ENCODE data around the gene MUC20. TPM values are rescaled to one million over a fixed set of nuclear protein-coding genes. Genes with fewer than 3 reads are reported as not detected.
"Not testable (repeated sequence)": the region's sequence is repeated elsewhere in the genome, so short reads cannot be mapped to it uniquely, and the experiment has no call there.

Gene MUC20
- total RNA-seq, 1 donor from 2014 or later: 0.21 TPM

- Mint-ChIP-seq H3K27me3 (ENCODE audit: unreplicated experiment) (peaks cover 4% of the 10 kb centered on the region), H3K36me3 (ENCODE audit: low read depth, unreplicated experiment) (peaks cover 9% of the 10 kb centered on the region)
- DNase-seq (ENCODE audit: low spot score): no peak
Observed at GRCh38 chr3:195711813-195712534, 8.8 kb upstream of the MUC20 start.

DNA sequence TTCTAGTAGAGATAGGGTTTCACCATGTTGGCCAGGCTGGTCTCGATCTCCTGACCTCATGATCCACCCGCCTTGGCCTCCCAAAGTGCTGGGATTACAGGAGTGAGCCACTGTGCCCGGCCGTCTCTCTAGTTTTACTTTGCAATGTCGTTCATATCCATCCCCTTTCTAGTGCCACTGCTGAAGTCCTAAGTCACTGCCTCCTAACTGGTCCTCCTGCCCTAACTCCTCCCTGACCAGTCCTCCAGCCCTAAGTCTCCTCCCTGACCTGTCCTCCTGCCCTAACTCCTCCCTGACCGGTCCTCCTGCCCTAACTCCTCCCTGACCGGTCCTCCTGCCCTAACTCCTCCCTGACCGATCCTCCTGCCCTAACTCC lies 8.3 kb upstream of the MUC20 start:
- not testable (repeated sequence) for DNase-seq (ENCODE audit: low spot score); H3K4me3 Mint-ChIP-seq (ENCODE audit: unreplicated experiment); H3K27me3 Mint-ChIP-seq (ENCODE audit: unreplicated experiment); H3K27ac Mint-ChIP-seq (ENCODE audit: unreplicated experiment); H3K9me3 Mint-ChIP-seq (ENCODE audit: unreplicated experiment); H3K36me3 Mint-ChIP-seq (ENCODE audit: low read depth, unreplicated experiment); H3K4me1 Mint-ChIP-seq (ENCODE audit: unreplicated experiment)

More at GRCh38 chr3:195711813-195712534, 8.8 kb upstream of the MUC20 start:
- H3K9me3 Mint-ChIP-seq (ENCODE audit: unreplicated experiment): no peaks in the 10 kb centered on the region
- TF ChIP-seq, protein P1, sequence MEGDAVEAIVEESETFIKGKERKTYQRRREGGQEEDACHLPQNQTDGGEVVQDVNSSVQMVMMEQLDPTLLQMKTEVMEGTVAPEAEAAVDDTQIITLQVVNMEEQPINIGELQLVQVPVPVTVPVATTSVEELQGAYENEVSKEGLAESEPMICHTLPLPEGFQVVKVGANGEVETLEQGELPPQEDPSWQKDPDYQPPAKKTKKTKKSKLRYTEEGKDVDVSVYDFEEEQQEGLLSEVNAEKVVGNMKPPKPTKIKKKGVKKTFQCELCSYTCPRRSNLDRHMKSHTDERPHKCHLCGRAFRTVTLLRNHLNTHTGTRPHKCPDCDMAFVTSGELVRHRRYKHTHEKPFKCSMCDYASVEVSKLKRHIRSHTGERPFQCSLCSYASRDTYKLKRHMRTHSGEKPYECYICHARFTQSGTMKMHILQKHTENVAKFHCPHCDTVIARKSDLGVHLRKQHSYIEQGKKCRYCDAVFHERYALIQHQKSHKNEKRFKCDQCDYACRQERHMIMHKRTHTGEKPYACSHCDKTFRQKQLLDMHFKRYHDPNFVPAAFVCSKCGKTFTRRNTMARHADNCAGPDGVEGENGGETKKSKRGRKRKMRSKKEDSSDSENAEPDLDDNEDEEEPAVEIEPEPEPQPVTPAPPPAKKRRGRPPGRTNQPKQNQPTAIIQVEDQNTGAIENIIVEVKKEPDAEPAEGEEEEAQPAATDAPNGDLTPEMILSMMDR (IDR thresholded peaks at IDR 0.05; ENCODE audit: unreplicated experiment): no peak
- no peak overlapping the region for H3K27ac Mint-ChIP-seq (ENCODE audit: unreplicated experiment)
- no peaks in the 10 kb centered on the region for H3K4me1 Mint-ChIP-seq (ENCODE audit: unreplicated experiment)
- no peak overlapping the region for H3K4me3 Mint-ChIP-seq (ENCODE audit: unreplicated experiment)

DNA sequence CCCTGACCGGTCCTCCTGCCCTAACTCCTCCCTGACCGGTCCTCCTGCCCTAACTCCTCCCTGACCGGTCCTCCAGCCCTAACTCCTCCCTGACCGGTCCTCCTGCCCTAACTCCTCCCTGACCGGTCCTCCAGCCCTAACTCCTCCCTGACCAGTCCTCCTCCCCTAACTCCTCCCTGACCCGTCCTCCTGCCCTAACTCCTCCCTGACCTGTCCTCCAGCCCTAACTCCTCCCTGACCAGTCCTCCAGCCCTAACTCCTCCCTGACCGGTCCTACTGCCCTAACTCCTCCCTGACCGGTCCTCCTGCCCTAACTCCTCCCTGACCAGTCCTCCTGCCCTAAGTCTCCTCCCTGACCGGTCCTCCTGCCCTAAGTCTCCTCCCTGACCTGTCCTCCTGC lies 7.6 kb upstream of the MUC20 start:
- DNase-seq (ENCODE audit: low spot score); H3K27ac Mint-ChIP-seq (ENCODE audit: unreplicated experiment); H3K4me3 Mint-ChIP-seq (ENCODE audit: unreplicated experiment); H3K36me3 Mint-ChIP-seq (ENCODE audit: low read depth, unreplicated experiment); H3K4me1 Mint-ChIP-seq (ENCODE audit: unreplicated experiment); H3K27me3 Mint-ChIP-seq (ENCODE audit: unreplicated experiment); H3K9me3 Mint-ChIP-seq (ENCODE audit: unreplicated experiment): not testable (repeated sequence)

GRCh38 chr3:195714380-195715011 lies 6.3 kb upstream of the MUC20 start:
- Mint-ChIP-seq H3K27ac (ENCODE audit: unreplicated experiment) (no peak overlapping the region), H3K4me3 (ENCODE audit: unreplicated experiment) (no peak overlapping the region)
- no peak for DNase-seq (ENCODE audit: low spot score)

DNA sequence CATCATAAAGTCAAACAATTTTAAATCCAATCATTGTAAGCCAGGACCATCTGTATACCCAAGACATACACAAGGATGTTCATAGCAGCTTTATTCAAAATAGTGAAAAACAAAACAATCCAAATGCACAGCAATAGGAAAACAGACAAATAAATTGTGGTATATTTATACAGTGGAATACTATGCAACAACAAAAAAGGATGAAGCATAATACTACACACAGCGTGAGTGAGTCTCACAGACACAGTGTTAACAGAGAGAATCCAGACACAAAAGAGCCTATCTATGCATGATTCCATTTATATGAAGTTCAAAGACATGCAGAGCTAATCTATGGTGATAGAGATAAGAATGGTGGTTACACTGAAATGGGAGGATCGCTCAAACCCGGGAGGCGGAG lies 5.6 kb upstream of the MUC20 start:
- DNase-seq (ENCODE audit: low spot score): no peak
- TF ChIP-seq, protein P1 (IDR thresholded peaks at IDR 0.05; ENCODE audit: unreplicated experiment): no peak
- H3K9me3 Mint-ChIP-seq (ENCODE audit: unreplicated experiment): no peaks in the 10 kb centered on the region

More at GRCh38 chr3:195714380-195715011, 6.3 kb upstream of the MUC20 start:
- peaks cover 5% of the 10 kb centered on the region for H3K36me3 Mint-ChIP-seq (ENCODE audit: low read depth, unreplicated experiment)
- TF ChIP-seq, protein P1 (IDR thresholded peaks at IDR 0.05; ENCODE audit: unreplicated experiment): no peak
- H3K9me3 Mint-ChIP-seq (ENCODE audit: unreplicated experiment): no peaks in the 10 kb centered on the region
- peaks cover 1% of the 10 kb centered on the region for H3K27me3 Mint-ChIP-seq (ENCODE audit: unreplicated experiment)
- H3K4me1 Mint-ChIP-seq (ENCODE audit: unreplicated experiment): no peaks in the 10 kb centered on the region

More for the DNA sequence above, 5.6 kb upstream of the MUC20 start:
- Mint-ChIP-seq H3K4me1 (ENCODE audit: unreplicated experiment) (no peaks in the 10 kb centered on the region), H3K27me3 (ENCODE audit: unreplicated experiment) (peaks cover 1% of the 10 kb centered on the region), H3K4me3 (ENCODE audit: unreplicated experiment) (no peak overlapping the region), H3K36me3 (ENCODE audit: low read depth, unreplicated experiment) (peaks cover 5% of the 10 kb centered on the region), H3K27ac (ENCODE audit: unreplicated experiment) (no peak overlapping the region)

Measured in endothelial cell (in vitro differentiated cells).